ENCODE results near the gene MTMR8.

DNA sequence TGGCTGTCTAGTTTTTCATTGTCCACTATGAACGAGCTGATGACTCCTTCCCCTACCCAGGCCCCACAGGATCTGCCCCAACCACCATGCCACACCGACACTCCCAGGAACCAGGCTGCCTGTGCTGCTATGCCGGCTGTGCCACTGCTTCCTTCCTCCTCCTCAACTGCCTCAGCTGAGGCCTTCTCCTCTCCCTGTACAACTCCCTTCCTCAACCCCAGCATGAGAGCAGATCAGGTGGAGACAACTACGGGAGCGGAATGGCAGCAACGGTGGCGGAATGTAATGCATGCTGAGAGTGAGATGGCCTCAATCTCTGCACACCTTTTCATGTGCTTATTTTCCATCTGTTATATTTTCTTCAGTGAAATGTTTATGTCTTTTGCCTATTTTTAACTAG lies 88.5 kb downstream of the MTMR8 start:
- TF ChIP-seq GATA2 (IDR thresholded peaks at IDR 0.05; ENCODE audit: low read depth, low read length): no peak
- no peak for TF ChIP-seq GATA3 (IDR thresholded peaks at IDR 0.05; ENCODE audit: low read depth, low read length)

Measured in SH-SY5Y (cell line).